Motor neuron (in vitro differentiated cells): ENCODE results near the gene BMPR1B. TPM values are rescaled to one million over a fixed set of nuclear protein-coding genes. Genes with fewer than 3 reads are reported as not detected.

Experiments used
- ATAC-seq, 8 experiments: fragments of 200-7000 bp; cut with Tn5 transposase; replicated peaks in 6 of 8; 2 replicates each; pipeline ENCODE4 v1.8.0; 2021; ENCODE audit warnings: mild to moderate bottlenecking in 8 of 8, moderate library complexity in 8 of 8
- H3K27ac ChIP-seq, 2 donors: fragments of 250-450 bp; sonication (Bioruptor Pico); 2 replicates each; pipeline ENCODE4 v1.9.0; 2021; ENCODE audit warnings: antibody characterized with exemption in 2 of 2, mild to moderate bottlenecking in 2 of 2, moderate library complexity in 1 of 2
- H3K4me1 ChIP-seq, 2 donors: fragments of 250-450 bp; sonication (Bioruptor Pico); replicated peaks in 1 of 2; 2 replicates each; pipeline ENCODE4 v1.6.1; 2021; ENCODE audit warnings: antibody characterized with exemption in 2 of 2, mild to moderate bottlenecking in 2 of 2, moderate library complexity in 1 of 2
- H3K4me3 ChIP-seq, 5 donors: fragments of 250-450 bp; sonication (Bioruptor Pico); 2 replicates each; pipeline ENCODE4 v1.9.0; 2021; ENCODE audit warnings: antibody characterized with exemption in 5 of 5, mild to moderate bottlenecking in 5 of 5, moderate library complexity in 4 of 5
- WGBS, 10 experiments: fragments of 450-650 bp; shearing (Covaris generic); methylation state at CpG; one replicate each; pipeline ENCODE4 v1.0.0; 2022; 5-methylcytosine and 5-hydroxymethylcytosine counted together
- in situ Hi-C, 9 experiments: fragments of 400-800 bp; cut with MboI; loops; one replicate each; pipeline ENCODE4 v1.15.0; 2021; ENCODE audit warnings: low sequenced_read_pairs in 9 of 9, low pct_unique_long_range_greater_than_20kb in 2 of 9; ENCODE audit not compliant: unreplicated experiment in 9 of 9
- total RNA-seq, 8 experiments: library from RNA; unstranded; fragments of 300-600 nt; gene quantifications; 2 replicates each; pipeline versions ENCODE4 v1.2.3 to v1.2.4, GENCODE V29; 2022

Gene BMPR1B
- total RNA-seq, 8 experiments from 2014 or later: 0.17 to 69.0 (median 1.9) TPM

GRCh38 chr4:94905511-94905910, 147.8 kb downstream of the BMPR1B start:
- H3K4me1 ChIP-seq: no peaks in the 10 kb centered on the region
- H3K4me3 ChIP-seq: no peak overlapping the region
- 12 to 90% (median 60%) methylated on average over 1 to 3 of the region's 3 CpGs; no CpG with 5 or more reads in 1 of the 10 experiments for WGBS, 10 experiments
- H3K27ac ChIP-seq: no peak overlapping the region
- ATAC-seq: no peak
- in situ Hi-C loops: no loop called here

GRCh38 chr4:94909645-94910044, 151.9 kb downstream of the BMPR1B start:
- in situ Hi-C loops: no loop called here
- Histone ChIP-seq H3K27ac (no peak overlapping the region), H3K4me1 (no peaks in the 10 kb centered on the region), H3K4me3 (no peak overlapping the region)
- ATAC-seq: no peak
- 80 to 100% (median 97%) methylated on average over 1 to 3 of the region's 3 CpGs; no CpG with 5 or more reads in 1 of the 10 experiments for WGBS, 10 experiments

GRCh38 chr4:94911106-94911505, 153.4 kb downstream of the BMPR1B start:
- no peak for ATAC-seq
- H3K4me1 ChIP-seq: no peaks in the 10 kb centered on the region
- 50 to 100% (median 89%) methylated on average over 1 of the region's 1 CpG; no CpG with 5 or more reads in 2 of the 10 experiments for WGBS, 10 experiments
- in situ Hi-C loops: no loop called here
- H3K27ac ChIP-seq: no peak overlapping the region
- H3K4me3 ChIP-seq: no peak overlapping the region

GRCh38 chr4:94912606-94913005, 154.9 kb downstream of the BMPR1B start:
- Histone ChIP-seq H3K4me1 (no peaks in the 10 kb centered on the region), H3K27ac (no peak overlapping the region), H3K4me3 (no peak overlapping the region)
- in situ Hi-C loops: no loop called here
- WGBS, 10 experiments: 79 to 100% (median 97%) methylated on average over 1 to 2 of the region's 2 CpGs
- no peak for ATAC-seq

GRCh38 chr4:94913316-94913715, 155.6 kb downstream of the BMPR1B start:
- H3K4me1 ChIP-seq: no peaks in the 10 kb centered on the region
- H3K27ac ChIP-seq: no peak overlapping the region
- no peak for ATAC-seq
- in situ Hi-C loops: no loop called here
- H3K4me3 ChIP-seq: no peak overlapping the region
- WGBS, 10 experiments: 71 to 100% (median 90%) methylated on average over 1 of the region's 1 CpG; no CpG with 5 or more reads in 2 of the 10 experiments

- ATAC-seq: no peak
- 86 to 100% (median 100%) methylated on average over 1 of the region's 2 CpGs; no CpG with 5 or more reads in 4 of the 10 experiments for WGBS, 10 experiments
- Histone ChIP-seq H3K4me3 (no peak overlapping the region), H3K27ac (no peak overlapping the region), H3K4me1 (no peaks in the 10 kb centered on the region)
- in situ Hi-C loops: no loop called here
Measured at GRCh38 chr4:94917146-94917545, 159.4 kb downstream of the BMPR1B start.

- Histone ChIP-seq H3K4me1 (no peaks in the 10 kb centered on the region), H3K4me3 (no peak overlapping the region), H3K27ac (no peak overlapping the region)
- WGBS, 10 experiments: 86 to 100% (median 94%) methylated on average over 1 of the region's 1 CpG; no CpG with 5 or more reads in 6 of the 10 experiments
- in situ Hi-C loops: no loop called here
- no peak for ATAC-seq
Measured at GRCh38 chr4:94918543-94918942, 160.8 kb downstream of the BMPR1B start.

- Histone ChIP-seq H3K4me3 (no peak overlapping the region), H3K4me1 (no peaks in the 10 kb centered on the region), H3K27ac (no peak overlapping the region)
- in situ Hi-C loops: no loop called here
- no peak for ATAC-seq
- 20 to 77% (median 47%) methylated on average over 1 to 4 of the region's 4 CpGs; no CpG with 5 or more reads in 2 of the 10 experiments for WGBS, 10 experiments
Measured at GRCh38 chr4:94920369-94920768, 162.6 kb downstream of the BMPR1B start.

- ATAC-seq: no peak
- 19 to 100% (median 67%) methylated on average over 1 to 2 of the region's 2 CpGs; no CpG with 5 or more reads in 2 of the 10 experiments for WGBS, 10 experiments
- in situ Hi-C loops: no loop called here
- H3K27ac ChIP-seq: no peak overlapping the region
- no peak overlapping the region for H3K4me3 ChIP-seq
- H3K4me1 ChIP-seq: no peaks in the 10 kb centered on the region
Measured at GRCh38 chr4:94924566-94924965, 166.8 kb downstream of the BMPR1B start.

- Histone ChIP-seq H3K27ac (no peak overlapping the region), H3K4me3 (no peak overlapping the region), H3K4me1 (no peaks in the 10 kb centered on the region)
- ATAC-seq: no peak
- WGBS, 10 experiments: 50 to 96% (median 84%) methylated on average over 1 to 3 of the region's 5 CpGs; no CpG with 5 or more reads in 2 of the 10 experiments
- in situ Hi-C loops: no loop called here
Measured at GRCh38 chr4:94925764-94926347, 168.1 kb downstream of the BMPR1B start.

GRCh38 chr4:94926936-94927335, 169.2 kb downstream of the BMPR1B start:
- no peak overlapping the region for H3K27ac ChIP-seq
- H3K4me1 ChIP-seq: no peaks in the 10 kb centered on the region
- no peak for ATAC-seq
- WGBS, 10 experiments: 48 to 92% (median 68%) methylated on average over 1 to 2 of the region's 2 CpGs; no CpG with 5 or more reads in 2 of the 10 experiments
- no peak overlapping the region for H3K4me3 ChIP-seq
- in situ Hi-C loops: no loop called here

- 71 to 100% (median 88%) methylated on average over 1 of the region's 1 CpG; no CpG with 5 or more reads in 3 of the 10 experiments for WGBS, 10 experiments
- in situ Hi-C loops: no loop called here
Measured at GRCh38 chr4:94927696-94928095, 169.9 kb downstream of the BMPR1B start.

GRCh38 chr4:94929696-94930095, 171.9 kb downstream of the BMPR1B start:
- Histone ChIP-seq H3K27ac (no peak overlapping the region), H3K4me1 (no peaks in the 10 kb centered on the region), H3K4me3 (no peak overlapping the region)
- in situ Hi-C loops: no loop called here
- no peak for ATAC-seq
- 58 to 94% (median 92%) methylated on average over 2 to 5 of the region's 5 CpGs; no CpG with 5 or more reads in 5 of the 10 experiments for WGBS, 10 experiments

More at GRCh38 chr4:94927696-94928095, 169.9 kb downstream of the BMPR1B start:
- Histone ChIP-seq H3K4me1 (no peaks in the 10 kb centered on the region), H3K27ac (no peak overlapping the region), H3K4me3 (no peak overlapping the region)
- ATAC-seq: no peak

GRCh38 chr4:94931626-94932025, 173.9 kb downstream of the BMPR1B start:
- Histone ChIP-seq H3K4me1 (no peaks in the 10 kb centered on the region), H3K4me3 (no peak overlapping the region), H3K27ac (no peak overlapping the region)
- in situ Hi-C loops: no loop called here
- ATAC-seq: no peak
- 7 to 100% (median 79%) methylated on average over 1 to 5 of the region's 7 CpGs; no CpG with 5 or more reads in 1 of the 10 experiments for WGBS, 10 experiments
